ENCODE measurements around the gene MARK3.
"Not testable (repeated sequence)": the region's sequence is repeated elsewhere in the genome, so short reads cannot be mapped to it uniquely, and the experiment has no call there.

The MARK3 gene

GRCh38 chr14:103510724-103511693, 125.8 kb downstream of the MARK3 start:
- no peak for DNase-seq (ENCODE audit: low read depth in 2 of 3, low spot score in 2 of 3)

DNA sequence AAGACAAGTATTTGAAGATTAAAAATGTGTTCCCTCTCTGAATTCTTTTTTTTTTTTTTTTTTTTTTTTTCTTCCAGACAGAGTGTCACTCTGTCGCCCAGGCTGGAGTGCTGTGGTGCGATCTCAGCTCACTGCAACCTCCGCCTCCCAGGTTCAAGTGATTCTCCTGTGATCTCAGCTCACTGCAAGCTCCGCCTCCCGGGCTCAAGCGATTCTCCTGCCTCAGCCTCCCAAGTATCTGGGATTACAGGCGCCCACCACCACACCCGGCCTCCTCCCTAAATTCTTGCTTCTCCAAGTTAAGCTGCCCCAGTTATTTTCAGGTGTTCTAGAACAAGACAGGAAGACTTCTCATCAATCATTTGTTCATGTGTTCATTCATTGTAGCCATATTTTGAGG, 127.0 kb downstream of the MARK3 start:
- not testable (repeated sequence) for DNase-seq (ENCODE audit: low read depth in 2 of 3, low spot score in 2 of 3)

- no peak for DNase-seq (ENCODE audit: low read depth in 2 of 3, low spot score in 2 of 3)
Measured at GRCh38 chr14:103512701-103513611, 127.7 kb downstream of the MARK3 start.

DNA sequence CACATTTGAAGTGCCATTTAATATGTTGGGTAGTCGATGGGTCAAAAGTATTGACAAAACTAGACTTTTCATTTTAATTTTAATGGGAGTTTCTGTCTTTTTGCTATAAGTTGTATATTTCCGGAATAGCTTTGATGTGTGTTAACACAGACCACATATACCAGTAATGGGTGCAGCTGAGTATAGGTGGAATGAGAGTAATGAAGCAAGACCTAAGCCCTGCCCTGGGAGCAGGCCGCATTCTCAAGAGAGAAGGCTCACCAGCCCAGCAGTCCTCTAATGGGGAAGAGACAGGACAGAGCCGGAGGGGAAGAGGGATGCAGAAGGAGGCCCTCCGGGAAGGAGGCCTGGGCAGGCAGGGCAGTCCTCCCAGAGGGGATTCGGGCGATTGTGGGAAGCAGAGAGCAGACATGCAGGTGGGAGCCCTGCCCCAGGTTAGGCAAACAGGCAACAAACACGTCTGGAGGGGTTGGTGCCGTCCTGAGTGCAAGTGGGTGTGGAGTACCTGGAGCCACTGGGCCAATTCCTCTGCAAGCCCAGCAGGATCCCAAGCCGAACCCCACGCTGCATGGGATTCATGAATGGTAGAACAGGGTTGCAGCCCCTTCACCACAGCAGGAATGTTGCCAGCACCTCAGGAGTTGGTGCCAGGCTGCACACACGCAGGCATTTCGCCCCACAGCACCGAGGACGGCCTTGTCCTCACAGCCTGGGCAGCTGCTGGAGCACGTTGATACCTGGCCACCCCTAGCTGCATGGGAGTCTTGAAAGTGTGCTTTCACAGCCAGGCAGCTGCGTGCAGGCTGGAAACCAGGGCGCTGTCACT, 129.6 kb downstream of the MARK3 start:
- DNase-seq (ENCODE audit: low read depth in 2 of 3, low spot score in 2 of 3) = no peak

DNA sequence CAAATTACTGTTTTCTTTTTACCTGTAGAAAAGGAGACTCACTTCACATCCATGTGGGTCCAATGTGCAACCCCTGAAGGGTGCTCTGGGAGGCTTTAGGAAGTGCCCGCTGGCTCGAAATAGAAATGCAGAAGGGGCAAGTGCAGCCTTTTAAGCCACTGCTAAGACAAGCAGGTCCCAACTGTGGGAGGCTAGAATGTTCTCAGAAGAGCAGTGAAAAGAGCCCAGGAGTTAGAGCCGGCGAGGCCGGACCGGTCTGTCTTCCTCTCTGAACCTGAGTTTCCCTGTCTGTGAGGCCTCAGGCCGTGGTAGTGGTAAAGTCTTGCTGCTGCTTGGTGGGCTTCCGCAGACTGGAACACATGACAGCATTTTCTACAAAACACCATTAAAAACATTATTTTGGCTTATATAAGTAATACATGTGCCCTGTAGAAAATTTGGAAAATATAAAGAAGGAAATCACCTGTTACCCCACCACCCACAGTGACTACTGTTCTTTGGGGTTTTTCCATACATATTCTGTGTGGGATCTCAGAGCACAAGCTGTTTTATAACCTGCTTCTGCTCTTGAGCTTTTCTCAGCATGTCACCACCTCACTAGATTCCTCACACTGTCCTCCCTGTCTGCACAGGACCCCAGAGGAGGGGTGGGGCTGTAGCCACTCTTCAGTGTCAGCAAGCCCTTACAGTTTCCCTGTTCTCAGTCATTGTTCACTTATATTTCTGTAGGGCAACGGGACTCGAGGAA, 131.4 kb downstream of the MARK3 start:
- no peak for DNase-seq (ENCODE audit: low read depth in 2 of 3, low spot score in 2 of 3)

DNA sequence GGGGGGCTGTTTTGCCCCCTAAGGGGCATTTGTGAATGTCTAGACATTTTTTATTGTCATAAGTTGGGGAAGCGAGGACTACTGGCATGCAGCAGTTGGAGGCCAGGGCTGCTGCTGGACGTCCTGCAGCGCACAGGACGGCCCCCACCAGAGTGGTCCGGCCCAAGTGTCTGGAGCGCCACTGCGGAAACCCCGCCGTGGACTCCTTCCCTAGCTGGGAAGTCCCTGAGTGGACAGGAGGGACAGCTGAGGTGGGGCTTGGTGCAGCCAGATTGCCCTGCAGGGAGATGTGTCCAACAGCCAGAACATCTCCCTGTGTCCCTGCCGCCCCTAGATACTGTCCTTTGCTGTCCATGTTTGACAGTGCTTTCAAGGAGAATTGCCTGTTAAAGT, 132.0 kb downstream of the MARK3 start:
- no peak for DNase-seq (ENCODE audit: low read depth in 2 of 3, low spot score in 2 of 3)

DNA sequence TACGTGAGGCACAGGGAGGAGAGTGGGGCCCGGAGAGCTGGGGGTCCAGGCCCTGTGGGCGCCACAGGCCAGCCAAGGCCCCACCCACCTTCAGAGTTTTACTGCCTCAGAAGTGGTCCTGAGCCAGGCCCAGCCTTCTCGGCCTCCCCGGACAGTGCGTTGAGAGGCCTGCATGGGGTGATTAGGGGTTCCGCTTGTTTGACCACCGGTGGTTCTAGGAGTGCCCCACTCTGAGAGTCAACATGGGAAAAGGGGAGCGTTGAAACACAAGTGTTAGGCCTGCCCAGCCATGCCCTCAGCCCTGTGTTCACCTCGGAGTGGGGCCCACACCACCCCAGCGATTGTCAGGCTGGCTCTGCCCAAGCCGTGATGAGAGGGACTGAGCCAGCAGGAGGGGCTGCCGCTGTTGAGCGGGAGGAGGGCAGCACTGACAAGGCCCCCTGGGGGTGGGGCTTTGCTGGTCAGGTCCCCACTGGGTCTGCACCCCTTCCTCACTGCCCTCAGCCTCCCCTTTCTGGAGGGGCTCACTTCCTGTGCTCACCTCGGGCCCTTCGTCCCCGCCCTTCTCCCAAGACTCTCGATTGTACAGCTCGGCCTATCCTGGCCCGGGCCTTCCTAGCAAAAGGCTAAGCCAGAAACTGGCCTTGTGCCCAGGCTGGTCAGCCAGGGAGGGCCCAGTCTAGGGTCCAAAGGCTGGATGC, 132.7 kb downstream of the MARK3 start:
- no peak for DNase-seq (ENCODE audit: low read depth in 2 of 3, low spot score in 2 of 3)

GRCh38 chr14:103518422-103519042, 133.3 kb downstream of the MARK3 start:
- DNase-seq (ENCODE audit: low read depth in 2 of 3, low spot score in 2 of 3) = peak in 1 of 3 experiments; percentile 41

DNA sequence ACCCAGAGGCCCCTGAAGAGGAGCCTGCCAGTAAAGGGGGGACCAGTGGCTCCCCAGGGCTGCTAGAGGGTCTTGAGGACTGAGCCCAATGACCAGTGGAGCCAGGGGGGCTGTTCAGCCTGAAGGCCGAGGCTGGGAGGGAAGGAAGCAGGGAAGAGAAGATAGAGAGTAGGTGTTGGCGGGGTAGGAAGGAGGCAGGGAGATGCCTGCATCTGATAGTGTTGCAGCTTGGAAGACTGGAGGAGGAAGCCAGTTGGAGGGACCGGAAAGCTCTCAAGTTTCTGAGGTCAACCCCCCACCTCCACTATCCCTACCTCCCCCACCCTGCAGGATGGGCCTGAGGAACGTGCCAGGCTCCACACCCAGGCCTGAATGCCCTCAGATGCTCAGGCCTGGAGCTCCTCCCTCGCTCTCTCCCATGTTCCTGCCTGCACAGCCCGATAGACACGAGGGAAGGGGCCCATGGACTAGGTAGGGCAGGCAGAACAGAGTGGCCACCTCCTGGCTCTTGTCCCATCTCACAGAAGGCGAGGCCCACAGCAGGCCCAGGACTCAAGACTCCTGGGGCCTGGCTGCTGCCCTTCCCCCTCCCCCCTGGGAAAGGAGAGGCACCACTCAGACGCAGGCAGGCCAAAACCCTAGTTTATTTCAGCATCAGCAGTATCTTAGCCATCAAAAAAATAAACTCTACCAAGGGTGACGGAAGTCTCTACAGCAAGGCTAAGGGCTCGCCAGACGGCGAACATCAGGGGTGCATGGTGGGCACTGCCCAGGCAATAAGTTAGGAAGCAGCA, 134.0 kb downstream of the MARK3 start:
- DNase-seq (ENCODE audit: low read depth in 2 of 3, low spot score in 2 of 3) = no peak

DNA sequence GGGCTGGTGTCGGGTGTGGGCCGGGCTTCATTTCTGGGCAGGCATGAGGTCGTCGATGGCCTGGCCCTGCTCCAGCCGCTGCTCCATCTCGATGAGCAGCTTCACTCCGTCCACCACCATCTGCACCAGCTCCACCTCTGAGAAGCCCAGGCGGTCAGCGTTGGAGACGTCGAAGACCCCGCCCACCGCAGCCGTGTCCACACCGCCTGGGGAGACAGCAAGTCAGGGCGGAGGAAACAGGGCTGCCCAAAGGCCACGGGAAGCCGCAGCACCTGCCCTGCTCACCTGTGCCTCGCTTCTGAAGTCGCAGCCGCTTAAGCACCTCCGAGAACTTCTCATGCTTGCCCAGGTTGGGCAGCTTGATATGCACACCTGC, 134.6 kb downstream of the MARK3 start:
- DNase-seq (ENCODE audit: low read depth in 2 of 3, low spot score in 2 of 3) = no peak

DNA sequence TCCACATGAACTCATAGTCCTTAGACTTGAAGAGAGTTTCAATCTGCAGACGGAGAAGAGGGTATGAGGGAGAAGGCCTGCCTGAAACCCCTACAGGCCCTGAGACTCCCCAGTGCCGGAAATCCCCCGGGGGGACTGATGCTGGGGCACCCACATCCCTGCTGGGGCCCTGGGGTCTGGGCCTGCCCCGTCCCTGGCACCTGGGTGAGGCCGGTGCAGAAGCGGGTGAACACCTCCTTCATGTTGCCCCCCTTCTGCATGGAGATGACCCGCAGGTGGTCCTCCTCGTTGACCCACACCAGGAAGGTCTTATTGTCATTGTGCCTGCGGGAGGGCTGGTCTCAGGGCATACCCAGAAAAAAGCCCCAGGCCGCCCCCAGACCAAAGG, 135.0 kb downstream of the MARK3 start:
- no peak for DNase-seq (ENCODE audit: low read depth in 2 of 3, low spot score in 2 of 3)

DNA sequence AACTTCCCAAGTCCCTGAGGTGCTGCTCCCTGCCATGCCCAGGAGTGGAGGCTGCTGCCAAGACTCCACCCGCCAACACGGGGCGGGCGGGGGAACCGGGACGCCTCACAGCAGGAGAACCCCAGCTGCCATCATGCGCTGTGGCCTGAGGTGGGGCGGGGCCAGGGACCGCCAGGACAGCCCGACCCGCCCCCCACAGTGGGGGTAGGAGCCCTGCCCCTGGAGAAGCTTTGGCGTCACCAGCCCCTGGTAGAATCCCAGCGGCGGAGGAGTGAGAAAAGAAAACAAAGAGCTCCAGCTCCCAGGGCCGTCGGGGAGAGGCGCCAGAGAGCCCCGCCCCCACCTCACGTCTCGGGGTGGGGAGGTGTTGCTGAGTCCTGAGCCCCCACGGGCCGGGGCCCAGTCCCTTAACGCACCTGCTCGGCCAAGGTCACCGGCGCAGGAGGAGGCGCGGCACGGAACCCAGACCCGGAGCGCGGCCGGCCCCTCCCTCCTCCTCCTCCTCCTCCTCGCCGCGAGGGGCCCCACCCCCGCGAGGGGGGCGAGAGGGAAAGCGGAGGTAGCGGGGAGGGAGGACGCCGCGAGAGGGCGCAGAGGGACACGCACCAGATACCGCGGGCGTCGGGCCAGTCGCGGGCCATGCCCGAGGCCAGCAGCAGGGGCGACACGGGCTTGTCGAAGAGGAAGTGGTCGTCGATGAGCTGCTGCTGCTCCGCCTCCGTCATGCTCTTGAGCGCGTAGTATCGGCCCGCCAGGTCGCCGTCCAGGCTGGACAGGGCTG, 135.6 kb downstream of the MARK3 start:
- peak in 1 of 3 experiments; percentile 28 for DNase-seq (ENCODE audit: low read depth in 2 of 3, low spot score in 2 of 3)

- no peak for DNase-seq (ENCODE audit: low read depth in 2 of 3, low spot score in 2 of 3)
Measured at GRCh38 chr14:103521438-103521950, 136.3 kb downstream of the MARK3 start.

DNA sequence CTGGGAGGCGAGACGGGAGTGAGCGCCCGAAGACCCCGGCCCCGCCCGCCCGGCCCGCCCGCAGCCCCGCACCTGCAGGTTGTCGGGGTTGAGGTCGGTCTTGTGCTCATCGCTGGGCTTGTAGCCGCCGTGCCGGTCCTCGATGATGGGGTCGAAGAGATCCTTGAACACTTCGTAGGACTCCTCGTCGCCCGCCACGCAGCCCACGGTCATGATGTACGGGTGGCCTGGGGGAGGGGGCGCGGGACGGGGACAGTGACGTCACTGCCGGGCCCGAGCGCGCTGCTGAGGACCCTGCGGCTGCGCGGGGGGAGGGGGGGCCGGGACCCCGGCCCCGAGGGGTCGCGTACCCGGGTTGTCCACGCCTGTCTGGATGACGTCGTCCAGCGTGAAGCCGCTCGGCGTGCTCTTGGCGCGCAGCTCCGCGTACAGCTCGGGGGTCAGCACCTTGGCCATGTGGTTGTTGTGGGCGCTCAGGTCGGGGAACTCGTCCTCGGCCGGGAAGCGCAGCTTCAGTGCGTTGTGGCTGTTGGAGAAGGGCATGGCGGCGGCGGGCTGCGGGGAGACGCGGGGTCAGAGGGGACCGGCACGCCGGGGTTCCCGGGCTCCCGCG, 136.8 kb downstream of the MARK3 start:
- DNase-seq (ENCODE audit: low read depth in 2 of 3, low spot score in 2 of 3) = no peak

GRCh38 chr14:103522649-103523574, 137.7 kb downstream of the MARK3 start, which contains the start of gene CKB:
TSS of gene CKB (minus strand) at chr14:103522830. CDS start at chr14:103522493, 337 bp downstream.
- DNase-seq (ENCODE audit: low read depth in 2 of 3, low spot score in 2 of 3) = no peak

- DNase-seq (ENCODE audit: low read depth in 2 of 3, low spot score in 2 of 3) = no peak
Measured at GRCh38 chr14:103523575-103523954, 138.3 kb downstream of the MARK3 start.

Data from activated CD8-positive, alpha-beta memory T cell treated with anti-CD3 and anti-CD28 coated beads for 48 hours (primary cell).